HCT116 (cell line): ENCODE results near the gene OGG1. TPM values are rescaled to one million over a fixed set of nuclear protein-coding genes. Genes with fewer than 3 reads are reported as not detected.

Source experiments
- ATAC-seq: fragments of 200-7000 bp; cut with Tn5 transposase; 2 replicates; pipeline ENCODE4 v1.9.1; 2020; ENCODE audit warnings: mild to moderate bottlenecking, moderate library complexity
- BruUV-seq: library from RNA; stranded (reverse); fragments of 400-500 nt; replicated peaks from 2 replicates; lab custom pipeline; 2021; lab: Mats Ljungman, UMichigan
- CTCF ChIA-PET: fragments of 300-600 bp; sonication (Branson Sonifier 250); formaldehyde crosslinking; loops from one replicate; lab custom pipeline; 2021; ENCODE audit warnings: antibody characterized with exemption; lab: Charles Lee
- POLR2A ChIA-PET: fragments of 300-600, 350-600 bp; sonication (Branson Sonifier 250); formaldehyde crosslinking; loops from one replicate; lab custom pipeline; 2021; ENCODE audit warnings: antibody characterized with exemption; lab: Charles Lee
- RAD21 ChIA-PET, 2 experiments: fragments of 300-600 bp; sonication (Branson Sonifier 250); formaldehyde crosslinking; loops; one replicate each; lab custom pipeline; 2023; ENCODE audit warnings: low total read pairs in 2 of 2; ENCODE audit not compliant: uncharacterized antibody in 2 of 2, unreplicated experiment in 2 of 2, low non-redundant PET in 1 of 2; lab: Charles Lee
- DNase-seq: peaks from one replicate; pipeline ENCODE4 v3.0.0-alpha.2; 2010; ENCODE audit warnings: low read depth, low spot score
- H2AFZ ChIP-seq: fragments of 200-600 bp; shearing (Covaris generic), sonication (generic); 2 replicates; pipeline ENCODE4 v1.6.1; 2017; ENCODE audit warnings: low read depth, mixed run types, mixed read lengths, antibody characterized with exemption, low read length; ENCODE audit not compliant: poor library complexity, severe bottlenecking
- H3K27ac ChIP-seq: 2 replicates; pipeline ENCODE4 v1.5.1; 2012; ENCODE audit warnings: low read depth, low read length
- H3K27me3 ChIP-seq: fragments of 200-600 bp; sonication (generic); 2 replicates; pipeline ENCODE4 v1.6.1; 2016; ENCODE audit warnings: mixed run types, low read length, mixed read lengths; ENCODE audit not compliant: insufficient read depth
- H3K36me3 ChIP-seq, 2 experiments: fragments of 200-500 bp in 1 of 2; fragments of 200-600 bp in 1 of 2; sonication (Bioruptor generic) in 1 of 2; sonication (generic) in 1 of 2; 2 replicates each; pipeline versions ENCODE4 v1.5.1 to v1.6.1; 2014 to 2016; ENCODE audit warnings: low read length in 2 of 2, inconsistent platforms in 1 of 2, mixed read lengths in 1 of 2, mixed run types in 1 of 2; ENCODE audit not compliant: insufficient read depth in 2 of 2, control insufficient read depth in 1 of 2
- H3K4me1 ChIP-seq, 2 experiments: fragments of 200-600 bp in 1 of 2; sonication (generic) in 1 of 2; 2 replicates each; pipeline versions ENCODE4 v1.5.1 to v1.6.1; 2012 to 2017; ENCODE audit warnings: low read length in 2 of 2, inconsistent platforms in 1 of 2, mild to moderate bottlenecking in 1 of 2, mixed read lengths in 1 of 2, mixed run types in 1 of 2, moderate library complexity in 1 of 2; ENCODE audit not compliant: insufficient read depth in 2 of 2, control insufficient read depth in 1 of 2
- H3K4me2 ChIP-seq: fragments of 200-600 bp; sonication (generic); 2 replicates; pipeline ENCODE4 v1.6.1; 2017; ENCODE audit warnings: mixed run types, low read length, mixed read lengths
- H3K4me3 ChIP-seq, 2 experiments: fragments of 200-600 bp in 1 of 2; sonication (generic) in 1 of 2; replicated peaks in 1 of 2; 2 replicates each; pipeline ENCODE4 v1.5.1; 2011 to 2016; ENCODE audit warnings: low read length in 2 of 2, control low read depth in 1 of 2, low read depth in 1 of 2, mild to moderate bottlenecking in 1 of 2, mixed read lengths in 1 of 2, mixed run types in 1 of 2
- H3K79me2 ChIP-seq: fragments of 200-600 bp; sonication (generic); 2 replicates; pipeline ENCODE4 v1.6.1; 2017; ENCODE audit warnings: mild to moderate bottlenecking, mixed run types, low read length, moderate library complexity, mixed read lengths; ENCODE audit not compliant: insufficient read depth
- H3K9ac ChIP-seq: fragments of 200-600 bp; sonication (generic); 2 replicates; pipeline ENCODE4 v1.6.1; 2016; ENCODE audit warnings: low read length, mixed read lengths
- H3K9me2 ChIP-seq: fragments of 200-600 bp; sonication (generic), shearing (Covaris generic); 2 replicates; pipeline ENCODE4 v1.6.1; 2017; ENCODE audit warnings: mixed run types, mild to moderate bottlenecking, moderate library complexity; ENCODE audit not compliant: insufficient read depth
- H3K9me3 ChIP-seq, 2 experiments: fragments of 200-500 bp in 1 of 2; fragments of 200-600 bp in 1 of 2; sonication (Bioruptor generic) in 1 of 2; sonication (generic) in 1 of 2; 2 replicates each; pipeline ENCODE4 v1.6.1; 2014 to 2017; ENCODE audit warnings: low read length in 2 of 2, mixed read lengths in 2 of 2, inconsistent platforms in 1 of 2, low read depth in 1 of 2, mild to moderate bottlenecking in 1 of 2, mixed run types in 1 of 2, moderate library complexity in 1 of 2; ENCODE audit not compliant: control insufficient read depth in 1 of 2, insufficient read depth in 1 of 2
- H4K20me1 ChIP-seq: fragments of 200-600 bp; sonication (generic), shearing (Covaris generic); 2 replicates; pipeline ENCODE4 v1.6.1; 2017; ENCODE audit warnings: mixed run types, mild to moderate bottlenecking, moderate library complexity; ENCODE audit not compliant: insufficient read depth
- ATF3 ChIP-seq: IDR thresholded peaks from 2 replicates; pipeline ENCODE4 v1.6.1; 2012
- CEBPB ChIP-seq: IDR thresholded peaks from 2 replicates; pipeline ENCODE4 v1.6.1; 2012; ENCODE audit warnings: low read depth
- CTCF ChIP-seq, 3 experiments: fragments of 200-600 bp in 1 of 3; sonication (generic) in 1 of 3; IDR thresholded peaks in 2 of 3; conservative IDR thresholded peaks in 1 of 3; 2 replicates each; pipeline ENCODE4 v1.5.1; 2012 to 2017; ENCODE audit warnings: low read depth in 2 of 3, low read length in 2 of 3, antibody characterized with exemption in 1 of 3, borderline replicate concordance in 1 of 3, control low read depth in 1 of 3, mild to moderate bottlenecking in 1 of 3, mixed read lengths in 1 of 3, mixed run types in 1 of 3, moderate library complexity in 1 of 3; ENCODE audit not compliant: insufficient read depth in 1 of 3
- EGR1 ChIP-seq: IDR thresholded peaks from 2 replicates; pipeline ENCODE4 v1.6.1; 2012; ENCODE audit warnings: low read depth
- EZH2 ChIP-seq: fragments of 200-600 bp; sonication (generic); IDR thresholded peaks from 2 replicates; pipeline ENCODE4 v1.6.1; 2017; ENCODE audit warnings: antibody characterized with exemption, mixed run types
- EZH2phosphoT487 ChIP-seq: fragments of 200-600 bp; IDR thresholded peaks from 2 replicates; pipeline ENCODE4 v1.6.1; 2018; ENCODE audit warnings: antibody characterized with exemption, borderline replicate concordance
- FOSL1 ChIP-seq: IDR thresholded peaks from 2 replicates; pipeline ENCODE4 v1.6.1; 2012; ENCODE audit warnings: low read depth
- JUND ChIP-seq: IDR thresholded peaks from 2 replicates; pipeline ENCODE4 v1.6.1; 2012
- POLR2A ChIP-seq: IDR thresholded peaks from 2 replicates; pipeline ENCODE4 v1.7.0; 2011; ENCODE audit warnings: borderline replicate concordance; ENCODE audit not compliant: insufficient read depth, insufficient read length; ENCODE audit errors: extremely low read depth
- POLR2AphosphoS5 ChIP-seq: IDR thresholded peaks from 2 replicates; pipeline ENCODE4 v1.6.1; 2011; ENCODE audit warnings: mild to moderate bottlenecking, low read depth, low read length, moderate library complexity
- REST ChIP-seq: IDR thresholded peaks from 2 replicates; pipeline ENCODE4 v1.6.1; 2012; ENCODE audit warnings: low read depth
- SIN3A ChIP-seq: IDR thresholded peaks from 2 replicates; pipeline ENCODE4 v1.6.1; 2012; ENCODE audit warnings: low read depth
- SRF ChIP-seq: IDR thresholded peaks from 2 replicates; pipeline ENCODE4 v1.6.1; 2012; ENCODE audit warnings: low read depth
- ZBTB33 ChIP-seq: IDR thresholded peaks from 2 replicates; pipeline ENCODE4 v1.6.1; 2011; ENCODE audit warnings: mild to moderate bottlenecking, low read length, moderate library complexity; ENCODE audit not compliant: insufficient replicate concordance; ENCODE audit errors: extremely low read depth
- intact Hi-C: fragments of 100-400 bp; cut with micrococcal nuclease; formaldehyde crosslinking; loops from 2 replicates; pipeline ENCODE4 v1.10.0; 2022
- total RNA-seq: library from RNA; stranded (reverse); gene quantifications from one replicate; pipeline ENCODE4 v1.2.1, GENCODE V29; 2021; ENCODE audit not compliant: unreplicated experiment

OGG1 gene
- total RNA-seq, 1 experiment from 2014 or later = 16.3 TPM

GRCh38 chr3:9739181-9739580, 10.6 kb upstream of the OGG1 start:
- H3K9me2 ChIP-seq = no peaks in the 10 kb centered on the region
- no peak overlapping the region for H3K4me3 ChIP-seq
- ChIA-PET RAD21 (no interaction called here), CTCF (no interaction called here), POLR2A (no interaction called here)
- DNase-seq (no peak), ATAC-seq (no peak)
- no peaks in the 10 kb centered on the region for H3K9me3 ChIP-seq
- H3K27ac ChIP-seq = no peak overlapping the region
- no peaks in the 10 kb centered on the region for H3K4me1 ChIP-seq
- BruUV-seq = no TSS peak
- H3K79me2 ChIP-seq = peaks cover 44% of the 10 kb centered on the region
- no peak overlapping the region for H3K9ac ChIP-seq
- H2AFZ ChIP-seq = no peak overlapping the region
- no peaks in the 10 kb centered on the region for H4K20me1 ChIP-seq
- no peak overlapping the region for H3K4me2 ChIP-seq
- no peaks in the 10 kb centered on the region for H3K27me3 ChIP-seq
- peaks cover 71 to 85% of the 10 kb centered on the region in 2 experiments for H3K36me3 ChIP-seq
- intact Hi-C loops = loop anchor here (10.0 kb wide), 1 partner anchor 384 kb away; no protein-coding TSS in a partner anchor
- TF ChIP-seq ZBTB33 (no peak), SIN3A (no peak), FOSL1 (no peak), JUND (no peak), POLR2A (no peak), CEBPB (no peak), SRF (no peak), REST (no peak), POLR2AphosphoS5 (no peak), EZH2 (no peak), EZH2phosphoT487 (no peak), CTCF (IDR thresholded peaks at IDR 0.05 in 2 of 3, conservative IDR thresholded peaks at IDR 0.05 in 1 of 3; ENCODE audit: borderline replicate concordance in 1 of 3, insufficient read depth in 1 of 3, low read depth in 2 of 3, low read length in 2 of 3) (no peak), EGR1 (no peak), ATF3 (no peak)
